A549 (cell line): ENCODE data around the gene IDE.

ENCODE experiments used
- CEBPB ChIP-seq, 2 experiments: fragments of >200 bp in 1 of 2; sonication (Bioruptor Twin) in 1 of 2; formaldehyde crosslinking in 1 of 2; IDR thresholded peaks; 2 replicates each; pipeline ENCODE4 v1.6.1; 2012 to 2016
- CTCF ChIP-seq: fragments of >200 bp; sonication (Bioruptor Twin); formaldehyde crosslinking; IDR thresholded peaks from 3 replicates; pipeline ENCODE4 v1.5.1; 2016
- EP300 ChIP-seq, 2 experiments: fragments of >200 bp; sonication (Bioruptor Twin); formaldehyde crosslinking; IDR thresholded peaks; 2 replicates in 1 of 2; 3 replicates in 1 of 2; pipeline ENCODE4 v1.6.1; 2016 to 2017
- GATA3 ChIP-seq: IDR thresholded peaks from 2 replicates; pipeline ENCODE4 v1.6.1; 2012; ENCODE audit warnings: borderline replicate concordance
- HMGXB4 ChIP-seq: fragments of 250-450 bp; sonication (Bioruptor Pico); IDR thresholded peaks from 2 replicates; pipeline ENCODE4 v1.5.0; 2021; ENCODE audit warnings: mild to moderate bottlenecking, moderate library complexity, borderline replicate concordance
- KDM1A ChIP-seq: fragments of 200-600 bp; sonication (generic); IDR thresholded peaks from 2 replicates; pipeline ENCODE4 v1.6.1; 2016; ENCODE audit warnings: low read depth, mild to moderate bottlenecking
- MAX ChIP-seq: IDR thresholded peaks from 2 replicates; pipeline ENCODE4 v1.6.1; 2012
- RNF2 ChIP-seq: fragments of 200-600 bp; sonication (generic); IDR thresholded peaks from 2 replicates; pipeline ENCODE4 v1.6.1; 2016; ENCODE audit warnings: low read depth, mild to moderate bottlenecking, antibody characterized with exemption, moderate library complexity, borderline replicate concordance

GRCh38 chr10:92569071-92569470 lies 4.8 kb downstream of the IDE start:
- TF ChIP-seq GATA3 (no peak), MAX (no peak), CTCF (no peak), EP300 (IDR thresholded peaks at IDR 0.05) (no peak), KDM1A (no peak), RNF2 (no peak), HMGXB4 (CRISPR knock-in tag) (no peak), CEBPB (IDR thresholded peaks at IDR 0.05) (no peak)
